Sigmoid colon (tissue), 4 donors: ENCODE results near the gene CD33.

Experiments used
- CTCF ChIP-seq, 4 experiments: fragments of 450-650 bp in 3 of 4; fragments of 200-600 bp in 1 of 4; IDR thresholded peaks; one replicate each; pipeline ENCODE4 v1.5.1; 2016 to 2019; ENCODE audit warnings: antibody characterized with exemption in 4 of 4, mild to moderate bottlenecking in 3 of 4, moderate library complexity in 2 of 4
- EP300 ChIP-seq, 4 donors: sonication (generic); formaldehyde crosslinking; IDR thresholded peaks; one replicate each; pipeline ENCODE4 v1.6.1; 2017; ENCODE audit warnings: antibody characterized with exemption in 4 of 4
- POLR2A ChIP-seq, 2 donors: fragments of 450-650 bp; IDR thresholded peaks; one replicate each; pipeline ENCODE4 v1.6.1; 2016; ENCODE audit warnings: antibody characterized with exemption in 2 of 2, mild to moderate bottlenecking in 2 of 2, moderate library complexity in 2 of 2
- POLR2AphosphoS5 ChIP-seq, 4 donors: sonication (generic); formaldehyde crosslinking; IDR thresholded peaks; one replicate each; pipeline ENCODE4 v1.6.1; 2017; ENCODE audit warnings: antibody characterized with exemption in 4 of 4

DNA sequence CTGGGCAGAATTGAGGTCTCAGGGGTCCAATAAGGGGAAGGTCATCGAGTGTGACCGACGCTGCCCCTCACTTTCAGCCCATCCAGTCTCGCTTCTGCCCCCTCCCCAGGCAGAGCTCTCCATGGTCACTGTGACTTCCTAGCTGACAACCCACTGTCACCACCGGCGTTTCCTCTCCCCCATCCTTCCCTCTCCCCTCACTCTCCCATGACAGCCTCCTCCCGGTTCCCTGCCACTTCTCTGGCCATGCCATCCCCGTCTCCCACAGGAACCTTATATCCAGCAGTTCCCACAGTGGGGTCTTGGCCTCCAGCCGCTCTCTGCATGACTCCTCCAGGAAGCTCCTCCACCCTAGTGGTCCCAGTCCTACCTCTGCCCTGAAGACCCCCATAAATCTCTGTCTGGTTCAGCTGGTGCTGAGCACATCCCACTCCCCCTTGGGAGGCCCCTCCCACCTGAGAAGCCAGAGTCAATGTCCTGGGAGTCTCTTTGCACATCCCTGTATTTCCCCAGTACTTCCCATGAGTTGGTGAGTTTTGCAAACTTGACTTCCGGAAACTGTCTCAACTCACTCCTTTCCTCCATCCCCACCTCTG, 24.7 kb upstream of the CD33 start:
- TF ChIP-seq EP300 (IDR thresholded peaks at IDR 0.05) (no peak), POLR2A (IDR thresholded peaks at IDR 0.05) (no peak), CTCF (IDR thresholded peaks at IDR 0.05) (no peak), POLR2AphosphoS5 (IDR thresholded peaks at IDR 0.05) (no peak)
